Measurements from ENCODE around the gene GOLM1.

DNA sequence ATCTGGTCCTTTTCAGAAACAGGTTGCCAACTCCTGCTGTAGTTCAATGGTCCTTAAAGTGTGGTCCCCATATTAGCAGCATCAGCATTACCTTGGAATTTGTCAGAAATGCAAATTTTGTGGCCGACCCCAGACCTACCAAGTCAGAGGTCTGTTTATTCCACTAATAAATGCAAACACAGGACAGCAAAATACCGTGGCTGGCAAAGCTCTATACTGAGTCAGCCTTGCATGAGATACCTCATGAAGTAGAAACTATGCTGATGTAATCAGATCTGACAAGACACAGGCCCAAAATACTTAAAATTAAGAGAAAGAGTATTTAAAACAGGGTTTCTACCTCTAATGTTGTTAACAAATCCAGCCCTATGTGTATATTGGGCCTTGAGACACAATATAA, 3.0 kb downstream of the GOLM1 start:
- TF ChIP-seq, protein P1, sequence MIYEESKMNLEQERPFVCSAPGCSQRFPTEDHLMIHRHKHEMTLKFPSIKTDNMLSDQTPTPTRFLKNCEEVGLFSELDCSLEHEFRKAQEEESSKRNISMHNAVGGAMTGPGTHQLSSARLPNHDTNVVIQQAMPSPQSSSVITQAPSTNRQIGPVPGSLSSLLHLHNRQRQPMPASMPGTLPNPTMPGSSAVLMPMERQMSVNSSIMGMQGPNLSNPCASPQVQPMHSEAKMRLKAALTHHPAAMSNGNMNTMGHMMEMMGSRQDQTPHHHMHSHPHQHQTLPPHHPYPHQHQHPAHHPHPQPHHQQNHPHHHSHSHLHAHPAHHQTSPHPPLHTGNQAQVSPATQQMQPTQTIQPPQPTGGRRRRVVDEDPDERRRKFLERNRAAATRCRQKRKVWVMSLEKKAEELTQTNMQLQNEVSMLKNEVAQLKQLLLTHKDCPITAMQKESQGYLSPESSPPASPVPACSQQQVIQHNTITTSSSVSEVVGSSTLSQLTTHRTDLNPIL (CRISPR knock-in tag; IDR thresholded peaks at IDR 0.05; ENCODE audit: low read depth), result no peak
- TF ChIP-seq OSR1 (CRISPR knock-in tag; IDR thresholded peaks at IDR 0.05), result no peak
- TF ChIP-seq, protein P2, sequence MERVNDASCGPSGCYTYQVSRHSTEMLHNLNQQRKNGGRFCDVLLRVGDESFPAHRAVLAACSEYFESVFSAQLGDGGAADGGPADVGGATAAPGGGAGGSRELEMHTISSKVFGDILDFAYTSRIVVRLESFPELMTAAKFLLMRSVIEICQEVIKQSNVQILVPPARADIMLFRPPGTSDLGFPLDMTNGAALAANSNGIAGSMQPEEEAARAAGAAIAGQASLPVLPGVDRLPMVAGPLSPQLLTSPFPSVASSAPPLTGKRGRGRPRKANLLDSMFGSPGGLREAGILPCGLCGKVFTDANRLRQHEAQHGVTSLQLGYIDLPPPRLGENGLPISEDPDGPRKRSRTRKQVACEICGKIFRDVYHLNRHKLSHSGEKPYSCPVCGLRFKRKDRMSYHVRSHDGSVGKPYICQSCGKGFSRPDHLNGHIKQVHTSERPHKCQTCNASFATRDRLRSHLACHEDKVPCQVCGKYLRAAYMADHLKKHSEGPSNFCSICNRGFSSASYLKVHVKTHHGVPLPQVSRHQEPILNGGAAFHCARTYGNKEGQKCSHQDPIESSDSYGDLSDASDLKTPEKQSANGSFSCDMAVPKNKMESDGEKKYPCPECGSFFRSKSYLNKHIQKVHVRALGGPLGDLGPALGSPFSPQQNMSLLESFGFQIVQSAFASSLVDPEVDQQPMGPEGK (CRISPR knock-in tag; IDR thresholded peaks at IDR 0.05; ENCODE audit: borderline replicate concordance), result no peak
- TF ChIP-seq, protein P3, sequence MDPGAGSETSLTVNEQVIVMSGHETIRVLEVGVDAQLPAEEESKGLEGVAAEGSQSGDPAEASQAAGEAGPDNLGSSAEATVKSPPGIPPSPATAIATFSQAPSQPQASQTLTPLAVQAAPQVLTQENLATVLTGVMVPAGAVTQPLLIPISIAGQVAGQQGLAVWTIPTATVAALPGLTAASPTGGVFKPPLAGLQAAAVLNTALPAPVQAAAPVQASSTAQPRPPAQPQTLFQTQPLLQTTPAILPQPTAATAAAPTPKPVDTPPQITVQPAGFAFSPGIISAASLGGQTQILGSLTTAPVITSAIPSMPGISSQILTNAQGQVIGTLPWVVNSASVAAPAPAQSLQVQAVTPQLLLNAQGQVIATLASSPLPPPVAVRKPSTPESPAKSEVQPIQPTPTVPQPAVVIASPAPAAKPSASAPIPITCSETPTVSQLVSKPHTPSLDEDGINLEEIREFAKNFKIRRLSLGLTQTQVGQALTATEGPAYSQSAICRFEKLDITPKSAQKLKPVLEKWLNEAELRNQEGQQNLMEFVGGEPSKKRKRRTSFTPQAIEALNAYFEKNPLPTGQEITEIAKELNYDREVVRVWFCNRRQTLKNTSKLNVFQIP (CRISPR knock-in tag; IDR thresholded peaks at IDR 0.05; ENCODE audit: borderline replicate concordance, low read depth), result no peak
- TF ChIP-seq ZNF565 (CRISPR knock-in tag; conservative IDR thresholded peaks at IDR 0.05; ENCODE audit: low read depth), result no peak
- no peak for TF ChIP-seq ZFP30 (CRISPR knock-in tag; IDR thresholded peaks at IDR 0.05)
- TF ChIP-seq, protein P4, sequence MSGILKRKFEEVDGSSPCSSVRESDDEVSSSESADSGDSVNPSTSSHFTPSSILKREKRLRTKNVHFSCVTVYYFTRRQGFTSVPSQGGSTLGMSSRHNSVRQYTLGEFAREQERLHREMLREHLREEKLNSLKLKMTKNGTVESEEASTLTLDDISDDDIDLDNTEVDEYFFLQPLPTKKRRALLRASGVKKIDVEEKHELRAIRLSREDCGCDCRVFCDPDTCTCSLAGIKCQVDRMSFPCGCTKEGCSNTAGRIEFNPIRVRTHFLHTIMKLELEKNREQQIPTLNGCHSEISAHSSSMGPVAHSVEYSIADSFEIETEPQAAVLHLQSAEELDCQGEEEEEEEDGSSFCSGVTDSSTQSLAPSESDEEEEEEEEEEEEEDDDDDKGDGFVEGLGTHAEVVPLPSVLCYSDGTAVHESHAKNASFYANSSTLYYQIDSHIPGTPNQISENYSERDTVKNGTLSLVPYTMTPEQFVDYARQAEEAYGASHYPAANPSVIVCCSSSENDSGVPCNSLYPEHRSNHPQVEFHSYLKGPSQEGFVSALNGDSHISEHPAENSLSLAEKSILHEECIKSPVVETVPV (CRISPR knock-in tag; IDR thresholded peaks at IDR 0.05), result no peak
- no peak for TF ChIP-seq ARNTL (CRISPR knock-in tag; IDR thresholded peaks at IDR 0.05; ENCODE audit: borderline replicate concordance, low read depth)
- no peak for TF ChIP-seq ZC3H10 (CRISPR knock-in tag; IDR thresholded peaks at IDR 0.05)
- TF ChIP-seq RARB (CRISPR knock-in tag; IDR thresholded peaks at IDR 0.05), result no peak
- TF ChIP-seq ISL1 (CRISPR knock-in tag; IDR thresholded peaks at IDR 0.05), result no peak
- no peak for TF ChIP-seq ESRRG (CRISPR knock-in tag; IDR thresholded peaks at IDR 0.05)

All from SK-N-SH treated with all-trans-retinoic acid at 6 μM for 48 hours (cell line).